NCI-H2029 (cell line): Measurements from ENCODE around the gene GGT6.
"Not testable (repeated sequence)": the region's sequence is repeated elsewhere in the genome, so short reads cannot be mapped to it uniquely, and the experiment has no call there.

Experiments
- DNase-seq: peaks from one replicate; lab custom pipeline; 2025; lab: John Stamatoyannopoulos, UW

GGT6 gene, protein sequence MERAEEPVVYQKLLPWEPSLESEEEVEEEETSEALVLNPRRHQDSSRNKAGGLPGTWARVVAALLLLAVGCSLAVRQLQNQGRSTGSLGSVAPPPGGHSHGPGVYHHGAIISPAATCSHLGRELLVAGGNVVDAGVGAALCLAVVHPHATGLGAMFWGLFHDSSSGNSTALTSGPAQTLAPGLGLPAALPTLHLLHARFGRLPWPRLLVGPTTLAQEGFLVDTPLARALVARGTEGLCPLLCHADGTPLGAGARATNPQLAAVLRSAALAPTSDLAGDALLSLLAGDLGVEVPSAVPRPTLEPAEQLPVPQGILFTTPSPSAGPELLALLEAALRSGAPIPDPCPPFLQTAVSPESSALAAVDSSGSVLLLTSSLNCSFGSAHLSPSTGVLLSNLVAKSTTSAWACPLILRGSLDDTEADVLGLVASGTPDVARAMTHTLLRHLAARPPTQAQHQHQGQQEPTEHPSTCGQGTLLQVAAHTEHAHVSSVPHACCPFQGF

DNA sequence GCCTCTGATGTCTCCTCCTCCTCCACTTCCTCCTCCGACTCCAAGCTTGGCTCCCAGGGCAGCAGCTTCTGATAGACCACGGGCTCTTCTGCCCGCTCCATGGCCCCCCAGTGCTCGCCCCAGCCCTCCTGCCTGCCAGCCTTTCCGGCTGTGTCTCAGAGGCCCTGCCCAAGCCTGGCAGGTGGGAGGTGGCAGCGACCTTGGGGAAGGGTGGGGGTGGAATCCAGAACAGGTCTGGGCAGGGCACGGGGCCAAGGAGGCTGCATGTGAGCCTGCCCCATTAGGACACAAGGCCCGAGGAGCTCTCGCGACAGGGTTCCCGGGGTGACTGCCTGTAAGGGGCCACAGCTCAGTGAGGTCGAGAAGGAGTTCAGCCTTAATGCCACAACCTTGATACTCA, at the start of gene GGT6:
TSS of gene GGT6 (minus strand) at position 157 of the 400 bp plus-strand sequence. CDS start at position 101, 56 bp downstream.
- no peak for DNase-seq

DNA sequence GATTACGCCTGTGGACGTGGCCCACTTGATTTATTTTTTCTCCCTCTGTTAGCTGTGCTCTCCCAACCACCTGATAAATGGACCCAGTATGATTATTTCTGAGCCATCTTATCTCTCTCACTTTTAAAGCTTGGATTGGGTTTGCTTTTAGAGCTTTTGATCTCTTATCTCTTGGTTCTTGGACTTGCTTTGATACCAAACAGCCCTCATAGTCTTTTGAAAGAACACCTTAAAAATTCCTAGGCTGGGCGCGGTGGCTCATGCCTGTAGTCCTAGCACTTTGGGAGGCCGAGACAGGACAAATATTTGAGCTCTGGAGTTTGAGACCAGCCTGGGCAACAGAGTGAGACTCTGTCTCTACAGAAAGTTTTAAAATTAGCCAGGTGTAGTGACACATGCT, 49.8 kb upstream of the GGT6 start:
- no peak for DNase-seq

DNA sequence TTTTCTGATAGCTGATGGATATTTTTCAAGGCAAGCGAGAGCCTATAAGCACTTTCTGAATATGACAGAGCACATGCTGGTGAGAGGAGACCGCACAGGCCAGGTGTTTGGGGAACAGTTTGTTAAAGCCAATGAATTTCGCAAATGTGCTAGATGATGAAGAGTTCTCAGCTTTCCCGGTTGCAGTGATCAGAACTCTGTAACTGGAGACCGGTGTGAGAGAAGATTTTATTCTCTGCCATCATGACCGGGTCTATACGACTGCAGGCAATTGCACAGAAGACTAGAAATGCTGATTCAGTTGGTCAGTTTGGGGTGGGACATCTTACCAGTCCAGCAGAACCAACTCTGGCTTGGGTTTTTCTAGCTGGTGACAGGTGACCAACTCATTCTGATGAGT, 49.4 kb upstream of the GGT6 start:
- no peak for DNase-seq

DNA sequence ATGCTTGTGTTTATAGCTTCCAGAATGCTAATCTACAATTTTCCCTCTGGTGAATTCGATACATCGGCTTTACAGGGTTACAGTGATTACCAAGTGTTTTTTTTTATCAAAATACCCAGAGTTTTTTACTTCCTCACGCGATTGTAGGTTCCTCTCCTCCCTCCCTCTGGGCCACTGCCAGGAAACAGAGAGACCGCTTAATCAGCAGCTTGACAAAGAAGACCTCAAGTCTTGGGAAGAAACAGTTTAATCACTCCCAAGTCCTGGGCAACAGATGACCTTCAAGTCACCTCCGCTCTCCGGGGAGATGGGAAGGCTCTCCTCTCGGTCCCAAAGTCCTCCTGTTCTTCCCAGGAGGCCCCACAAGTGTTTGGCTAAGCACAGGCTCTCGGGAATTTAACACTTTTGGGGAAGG, 47.4 kb upstream of the GGT6 start:
- DNase-seq: no peak

DNA sequence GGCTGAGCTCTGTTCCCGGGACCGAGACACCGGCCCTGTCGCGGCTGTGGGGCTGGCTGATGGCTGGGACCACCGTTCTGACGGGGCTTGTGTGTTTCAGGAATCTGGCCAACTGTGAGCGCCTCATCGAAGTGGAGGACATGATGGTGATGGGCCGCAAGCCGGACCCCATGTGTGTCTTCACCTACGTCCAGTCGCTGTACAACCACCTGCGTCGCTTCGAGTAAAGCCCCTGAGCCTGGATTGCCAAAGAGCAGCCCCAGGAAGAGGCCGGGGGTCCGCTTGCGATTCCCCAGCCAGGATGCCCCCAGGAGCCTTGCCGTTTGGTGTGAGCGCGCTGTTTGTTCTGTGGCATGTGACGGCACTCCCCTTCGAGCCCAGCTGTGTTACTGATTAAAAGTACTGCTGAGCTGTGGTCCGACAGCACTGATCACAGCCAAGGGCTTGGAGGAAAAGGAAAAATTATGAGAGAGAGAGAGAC, 46.9 kb upstream of the GGT6 start:
- no peak for DNase-seq

DNA sequence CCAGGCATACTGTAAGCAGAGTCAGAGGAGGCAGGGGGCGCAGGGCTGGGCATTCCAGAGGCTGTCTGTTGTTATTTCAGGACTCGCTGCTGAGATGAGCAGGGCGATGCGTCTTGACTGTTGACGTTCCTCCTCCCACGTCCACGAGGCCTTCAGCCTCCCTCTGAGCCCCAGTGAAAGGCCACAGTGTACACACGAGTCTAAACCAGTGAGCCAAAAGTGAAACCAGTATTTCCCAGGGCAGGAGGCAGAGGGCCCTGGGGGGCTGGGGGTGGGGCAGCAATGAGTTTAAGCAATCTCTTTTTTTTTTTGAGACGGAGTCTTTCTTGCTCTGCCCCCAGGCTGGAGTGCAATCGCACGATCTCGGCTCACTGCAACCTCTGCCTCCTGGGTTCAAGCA, 45.4 kb upstream of the GGT6 start:
- DNase-seq: no peak

DNA sequence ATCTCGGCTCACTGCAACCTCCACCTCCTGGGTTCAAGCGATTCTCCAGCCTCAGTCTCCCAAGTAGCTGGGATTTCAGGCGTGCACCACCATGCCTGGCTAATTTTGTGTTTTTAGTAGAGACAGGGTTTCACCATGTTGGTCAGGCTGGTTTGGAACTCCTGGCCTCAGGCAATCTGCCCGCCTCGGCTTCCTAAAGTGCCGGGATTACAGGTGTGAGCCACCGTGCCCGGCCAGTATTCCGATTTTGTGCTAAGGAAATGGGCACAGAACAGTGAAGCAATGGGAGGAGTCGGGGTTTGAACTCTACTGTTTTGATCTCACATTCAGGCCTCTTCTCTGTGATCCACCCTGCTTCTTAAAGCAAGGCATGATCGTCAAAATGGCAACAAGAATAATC, 44.4 kb upstream of the GGT6 start:
- DNase-seq: not testable (repeated sequence)

DNA sequence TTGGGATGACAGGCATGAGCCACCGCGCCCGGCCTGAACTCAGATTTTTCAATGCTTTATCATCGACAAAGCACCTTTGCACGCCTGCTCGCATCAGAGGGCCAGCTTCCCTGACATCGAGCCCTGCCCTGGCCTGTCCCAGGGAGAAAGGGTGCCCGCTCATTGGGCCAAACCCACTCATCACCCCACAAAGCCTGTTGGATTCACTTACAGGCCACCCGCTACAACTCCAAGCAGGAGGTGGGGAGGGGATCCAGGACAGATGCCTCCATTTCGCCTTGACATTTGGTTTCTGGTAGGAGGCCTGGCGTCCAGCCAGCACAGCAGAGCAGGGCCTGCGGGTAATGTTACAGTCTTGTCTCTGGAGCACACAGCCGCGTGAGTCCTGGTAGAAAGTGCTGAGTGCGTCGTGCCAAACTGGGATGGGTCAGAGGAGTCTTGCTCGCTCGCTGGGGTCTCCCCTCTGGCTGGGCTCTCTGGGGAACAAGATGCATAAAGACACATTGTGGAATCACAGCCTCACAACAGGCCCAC, 43.8 kb upstream of the GGT6 start:
- DNase-seq: peak; percentile 50

DNA sequence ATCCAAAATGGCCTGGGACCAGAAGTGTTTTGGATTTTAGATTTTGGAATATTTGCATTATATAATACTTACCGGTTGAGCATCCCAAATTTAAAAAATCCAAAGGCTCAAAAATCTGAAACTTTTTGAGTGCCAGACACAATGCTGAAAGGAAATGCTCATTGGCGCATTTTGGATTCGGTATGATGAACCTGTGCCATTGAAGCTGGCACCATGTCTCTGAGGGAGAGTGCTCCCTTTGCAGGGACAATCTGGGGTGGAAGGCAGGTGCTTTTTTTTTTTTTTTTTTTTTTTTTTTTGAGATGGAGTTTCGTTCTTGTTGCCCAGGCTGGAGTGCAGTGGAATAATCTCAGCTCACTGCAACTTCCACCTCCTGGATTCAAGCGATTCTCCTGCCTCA, 41.7 kb upstream of the GGT6 start:
- no peak for DNase-seq

DNA sequence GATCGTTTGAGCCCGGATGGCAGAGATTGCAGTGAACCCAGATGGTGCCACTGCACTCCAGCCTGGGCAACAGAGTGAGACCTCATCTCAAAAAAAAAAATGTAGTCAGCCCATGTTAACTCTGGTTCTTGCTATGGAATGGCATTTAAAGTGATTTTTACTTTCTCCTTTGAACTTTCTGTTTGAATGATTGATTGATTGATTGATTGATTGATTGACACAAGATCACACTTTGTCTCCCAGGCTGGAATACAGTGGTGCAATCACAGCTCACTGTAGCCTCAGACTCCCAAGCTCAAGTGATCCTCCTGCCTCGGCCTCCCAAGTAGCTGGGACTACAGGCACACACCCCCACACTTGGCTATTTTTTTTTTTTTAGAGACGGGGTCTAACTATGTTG, 40.9 kb upstream of the GGT6 start:
- no peak for DNase-seq

DNA sequence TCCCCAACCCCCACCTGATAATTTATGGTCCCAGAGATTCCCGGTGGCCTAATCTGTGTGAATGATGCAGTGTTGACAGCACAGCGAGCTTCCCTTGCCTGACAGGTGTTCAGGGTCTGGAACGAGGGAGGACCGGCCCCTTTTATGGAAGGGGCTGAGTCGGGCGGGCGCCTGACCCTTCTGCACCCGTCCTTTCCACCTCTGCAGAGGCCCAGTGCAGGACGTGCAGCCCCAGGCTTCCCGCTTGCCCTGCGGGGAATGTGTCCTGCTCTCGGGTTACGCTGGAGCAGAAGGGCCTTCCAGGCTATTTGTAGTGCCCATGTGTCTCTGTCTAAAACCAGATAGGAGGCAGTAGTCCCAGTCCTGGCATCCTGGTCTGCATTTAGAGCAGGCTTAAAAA, 40.2 kb upstream of the GGT6 start:
- no peak for DNase-seq

DNA sequence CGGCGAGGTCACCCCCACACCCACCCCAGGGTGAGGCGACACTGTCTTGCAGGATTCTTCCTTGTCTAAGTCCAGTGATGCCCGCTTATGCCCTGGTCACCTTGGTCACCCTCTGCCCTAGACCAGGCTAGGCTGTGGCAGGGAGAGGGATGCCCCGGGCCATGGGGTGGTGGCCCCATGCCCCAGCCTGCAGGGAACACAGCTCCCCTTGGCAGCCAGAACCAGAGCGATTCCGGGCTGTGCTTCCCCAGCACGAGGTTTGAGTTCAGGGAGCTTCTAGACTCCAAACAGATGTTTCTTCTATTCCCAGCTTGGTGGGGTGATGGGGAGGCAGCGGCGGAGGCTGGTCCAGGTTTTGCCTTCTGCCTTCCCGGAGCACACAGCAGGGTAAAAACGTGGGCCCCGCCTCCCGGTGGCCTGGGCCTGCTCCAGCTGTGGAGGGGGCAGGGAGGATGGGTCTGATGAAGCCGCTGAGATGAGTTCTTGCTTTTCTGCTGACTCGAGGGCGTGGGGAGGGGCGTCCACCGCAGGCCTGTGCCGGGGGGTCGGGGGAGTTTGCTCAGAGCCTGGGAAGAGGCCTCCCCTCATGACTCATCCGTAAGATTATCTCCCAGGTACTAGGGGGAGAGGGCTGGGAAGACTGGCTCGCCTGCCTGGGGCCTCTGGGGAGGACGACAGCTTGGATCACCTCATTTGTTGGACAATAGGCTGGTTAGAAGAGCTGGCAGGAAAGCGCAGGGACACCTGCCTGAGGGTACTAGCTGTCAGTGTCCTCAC, 39.3 kb upstream of the GGT6 start:
- DNase-seq: no peak

DNA sequence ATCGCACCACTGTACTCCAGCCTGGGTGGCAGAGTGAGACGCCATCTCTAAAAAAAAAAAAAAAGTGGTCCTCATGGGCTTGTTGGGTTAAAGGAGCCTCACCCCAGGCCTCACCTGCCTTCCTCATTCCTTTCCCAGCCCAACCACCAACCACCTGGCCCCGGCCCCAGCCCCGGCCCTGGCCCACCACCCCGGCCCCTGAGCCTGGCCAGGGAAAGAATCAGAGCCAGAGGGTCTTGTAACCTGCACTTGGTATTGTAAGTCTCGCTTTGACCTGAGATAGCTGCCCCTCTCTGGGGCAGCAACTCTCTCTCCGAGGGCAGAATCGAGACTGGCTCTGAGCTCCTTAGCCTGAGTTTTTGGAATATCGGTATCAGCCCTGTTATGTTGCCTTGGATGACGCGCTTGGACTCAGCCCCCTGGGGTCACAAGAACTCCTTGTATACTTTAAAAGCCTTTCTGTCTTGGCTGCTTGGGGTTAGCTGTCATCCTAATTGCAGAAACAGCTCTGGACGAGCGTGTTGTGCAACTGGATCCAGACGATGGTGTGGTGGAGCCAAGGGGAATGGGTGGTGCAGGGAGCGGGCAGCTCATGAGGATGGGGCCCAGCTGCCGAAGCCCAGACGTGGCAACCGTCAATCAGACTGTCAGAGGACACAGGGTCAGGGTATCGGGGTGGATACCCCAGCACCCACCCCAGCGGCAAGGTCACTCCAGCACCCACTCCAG, 38.6 kb upstream of the GGT6 start:
- DNase-seq: no peak

DNA sequence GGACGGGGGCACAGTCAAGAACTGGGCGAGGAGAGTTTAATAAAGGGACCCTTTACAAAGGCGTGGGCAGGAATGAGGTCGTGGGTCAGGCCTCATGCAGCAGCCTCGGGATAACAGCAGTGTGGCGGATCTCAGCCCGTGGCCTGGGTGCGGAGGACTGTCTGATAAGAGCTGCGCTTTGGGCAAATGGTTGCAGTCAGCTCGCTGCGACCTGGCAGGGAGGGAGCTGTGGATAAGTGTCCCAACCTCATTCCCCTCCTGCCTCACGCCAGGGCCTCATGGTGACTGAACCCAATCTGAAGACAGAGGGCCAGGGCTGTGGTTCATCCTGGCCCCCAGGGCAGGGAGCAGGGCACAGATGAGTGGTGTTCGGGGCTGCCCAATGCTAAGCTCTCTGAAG, 37.6 kb upstream of the GGT6 start:
- no peak for DNase-seq

DNA sequence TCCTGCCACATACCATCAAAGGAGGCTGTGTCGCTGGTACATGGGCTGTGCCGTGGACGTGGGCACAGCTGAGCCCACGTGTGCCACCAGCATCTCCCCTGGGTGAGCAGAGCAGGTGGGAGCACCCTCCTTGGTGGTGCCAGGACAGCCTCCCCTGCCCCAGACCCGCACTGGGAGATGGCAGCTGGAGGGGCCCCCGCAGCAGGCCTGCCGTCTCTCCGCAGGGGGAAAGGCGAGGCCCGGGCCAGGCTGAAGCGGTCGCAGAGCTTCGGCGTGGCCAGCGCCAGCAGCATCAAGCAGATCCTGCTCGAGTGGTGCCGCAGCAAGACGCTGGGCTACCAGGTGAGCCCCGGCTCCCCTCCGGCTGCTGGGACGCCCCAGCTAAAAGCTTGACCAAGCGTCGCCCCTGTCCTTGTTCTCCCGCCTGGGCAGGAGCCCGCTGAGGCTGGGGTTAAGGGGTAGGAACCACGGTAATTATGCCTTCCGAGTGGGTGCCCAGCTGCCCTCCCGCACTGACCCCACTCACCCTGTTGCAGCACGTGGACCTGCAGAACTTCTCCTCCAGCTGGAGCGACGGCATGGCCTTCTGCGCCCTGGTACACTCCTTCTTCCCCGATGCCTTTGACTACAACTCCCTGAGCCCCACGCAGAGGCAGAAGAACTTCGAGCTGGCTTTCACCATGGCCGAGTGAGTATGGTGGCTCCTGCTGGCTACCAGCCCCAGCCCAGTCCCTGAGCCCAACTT, 36.4 kb upstream of the GGT6 start:
- no peak for DNase-seq

DNA sequence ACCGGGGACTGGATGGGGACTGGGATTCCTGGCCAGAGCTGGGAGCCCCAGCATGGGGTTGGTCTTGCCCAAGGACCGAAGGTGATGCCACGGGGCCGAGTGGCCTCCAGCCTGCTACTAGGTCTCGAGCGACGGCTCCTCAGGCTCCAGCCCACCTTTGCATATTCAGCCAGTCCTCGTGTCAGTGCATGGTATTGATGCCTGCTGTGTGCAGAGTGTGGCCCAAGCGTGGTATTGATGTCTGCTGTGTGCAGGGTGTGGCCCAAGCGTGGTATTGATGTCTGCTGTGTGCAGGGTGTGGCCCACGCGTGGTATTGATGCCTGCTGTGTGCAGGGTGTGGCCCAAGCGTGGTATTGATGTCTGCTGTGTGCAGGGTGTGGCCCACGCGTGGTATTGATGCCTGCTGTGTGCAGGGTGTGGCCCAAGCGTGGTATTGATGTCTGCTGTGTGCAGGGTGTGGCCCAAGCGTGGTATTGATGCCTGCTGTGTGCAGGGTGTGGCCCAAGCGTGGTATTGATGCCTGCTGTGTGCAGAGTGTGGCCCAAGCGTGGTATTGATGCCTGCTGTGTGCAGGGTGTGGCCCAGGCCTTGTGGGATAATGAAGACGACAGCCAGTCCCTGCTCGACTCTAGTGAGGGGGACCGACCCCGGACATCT, 35.4 kb upstream of the GGT6 start:
- DNase-seq: not testable (repeated sequence)

DNA sequence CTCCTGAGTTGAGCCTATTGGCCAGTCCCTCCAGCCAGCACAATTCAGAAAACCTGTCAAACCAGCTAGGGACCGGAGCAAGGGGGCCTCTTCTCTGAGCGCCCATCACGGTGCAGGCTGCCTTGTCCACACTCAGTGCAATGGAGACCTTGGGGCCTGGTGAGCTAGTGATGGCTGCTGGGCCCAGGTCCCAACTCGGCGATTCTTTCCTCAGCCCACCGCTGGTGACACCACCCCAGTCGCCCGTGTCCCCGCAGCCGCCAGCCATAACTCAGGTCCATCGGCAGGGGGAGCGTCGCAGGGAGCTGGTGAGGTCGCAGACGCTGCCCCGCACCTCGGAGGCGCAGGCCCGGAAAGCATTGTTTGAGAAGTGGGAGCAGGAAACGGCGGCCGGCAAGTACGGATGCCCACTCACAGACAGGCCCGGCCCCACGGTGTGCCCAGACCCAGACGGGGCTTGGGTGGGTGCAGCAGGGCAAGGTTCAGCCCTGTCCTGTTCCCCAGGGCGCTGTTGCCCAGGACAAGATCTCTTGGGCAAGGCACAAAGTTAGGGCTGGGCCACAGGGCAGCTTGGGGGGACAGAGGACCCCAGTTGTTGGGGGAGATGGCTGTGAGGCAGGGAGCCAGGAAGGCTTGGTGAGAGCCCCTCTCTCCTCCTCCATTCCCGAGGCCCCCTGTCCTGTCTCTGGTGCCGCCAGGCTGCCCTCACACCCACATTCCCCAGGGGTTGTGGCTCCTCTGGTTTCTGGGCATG, 34.7 kb upstream of the GGT6 start:
- DNase-seq: no peak

DNA sequence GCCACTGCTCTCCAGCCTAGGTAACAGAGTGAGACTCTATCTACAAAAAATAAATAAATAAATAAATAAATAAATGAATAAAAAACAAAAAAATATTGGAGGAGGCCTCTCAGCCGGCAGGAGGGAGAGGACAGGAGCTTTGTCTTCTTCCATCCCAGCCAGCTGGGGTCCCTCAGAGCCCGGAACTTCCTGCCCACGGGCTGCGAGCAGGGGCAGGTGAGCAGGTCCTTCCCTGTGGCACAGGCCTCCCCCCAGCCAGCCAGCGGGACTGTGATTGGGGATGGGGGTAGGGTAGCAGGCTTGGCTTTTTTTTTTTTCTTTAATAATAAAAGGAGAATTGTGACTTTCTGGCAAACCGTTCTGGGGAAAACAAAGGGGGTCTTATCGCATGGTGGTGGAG, 34.0 kb upstream of the GGT6 start:
- DNase-seq: no peak

DNA sequence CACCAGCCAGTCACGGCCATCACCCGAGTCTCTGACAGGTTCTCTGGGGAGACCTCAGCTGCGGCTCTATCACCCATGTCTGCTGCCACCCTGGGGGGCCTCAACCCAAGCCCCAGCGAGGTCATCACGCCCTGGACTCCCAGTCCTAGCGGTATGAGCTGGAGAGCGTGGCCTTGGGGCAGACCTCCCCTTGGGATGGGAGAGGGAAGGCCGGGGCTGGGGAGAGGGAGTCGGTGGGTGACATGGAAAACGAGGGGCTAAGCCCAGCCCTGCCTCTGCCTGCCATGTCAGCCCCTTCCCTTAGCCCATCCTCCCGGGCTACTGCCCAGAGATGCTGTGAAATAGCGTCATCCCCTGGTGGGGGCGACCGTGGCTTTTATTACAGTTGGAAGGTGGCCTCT, 32.6 kb upstream of the GGT6 start:
- no peak for DNase-seq
